IPS DF 6.9 (cell line): ENCODE results near the gene CCR4.
"Not testable (repeated sequence)": the region's sequence is repeated elsewhere in the genome, so short reads cannot be mapped to it uniquely, and the experiment has no call there.

Experiments
- DNase-seq: peaks from one replicate; pipeline ENCODE4 v3.0.0-alpha.2; 2013; ENCODE audit warnings: low read depth, low spot score
- H3K27ac ChIP-seq: one replicate; pipeline ENCODE4 v1.5.1; 2013; ENCODE audit warnings: low read length, control low read depth
- H3K27me3 ChIP-seq: 2 replicates; pipeline ENCODE4 v1.6.1; 2013; ENCODE audit warnings: mild to moderate bottlenecking, low read length; ENCODE audit not compliant: control insufficient read depth, insufficient read depth
- H3K36me3 ChIP-seq: 2 replicates; pipeline ENCODE4 v1.6.1; 2013; ENCODE audit warnings: low read length; ENCODE audit not compliant: control insufficient read depth, insufficient read depth
- H3K4me1 ChIP-seq: 2 replicates; pipeline ENCODE4 v1.6.1; 2013; ENCODE audit warnings: low read length; ENCODE audit not compliant: control insufficient read depth, insufficient read depth
- H3K4me3 ChIP-seq: 2 replicates; pipeline ENCODE4 v1.5.1; 2013; ENCODE audit warnings: mild to moderate bottlenecking, low read length
- H3K9me3 ChIP-seq: 2 replicates; pipeline ENCODE4 v1.6.1; 2013; ENCODE audit warnings: low read length, inconsistent platforms; ENCODE audit not compliant: control insufficient read depth, insufficient read depth
- WGBS: extraction: QIAGEN DNeasy Blood & Tissue Kit; methylation state at CpG from one replicate; pipeline ENCODE4 v1.1.7; 2013; ENCODE audit warnings: mixed read lengths, missing lambda C conversion rate; ENCODE audit not compliant: insufficient read length, insufficient coverage; 5-methylcytosine and 5-hydroxymethylcytosine counted together

The CCR4 gene

GRCh38 chr3:32983124-32983523, 31.7 kb downstream of the CCR4 start:
- H3K4me3 ChIP-seq = no peak overlapping the region
- H3K27me3 ChIP-seq = no peaks in the 10 kb centered on the region
- no peaks in the 10 kb centered on the region for H3K4me1 ChIP-seq
- H3K36me3 ChIP-seq = no peaks in the 10 kb centered on the region
- no peaks in the 10 kb centered on the region for H3K9me3 ChIP-seq
- H3K27ac ChIP-seq = no peak overlapping the region
- DNase-seq = no peak

DNA sequence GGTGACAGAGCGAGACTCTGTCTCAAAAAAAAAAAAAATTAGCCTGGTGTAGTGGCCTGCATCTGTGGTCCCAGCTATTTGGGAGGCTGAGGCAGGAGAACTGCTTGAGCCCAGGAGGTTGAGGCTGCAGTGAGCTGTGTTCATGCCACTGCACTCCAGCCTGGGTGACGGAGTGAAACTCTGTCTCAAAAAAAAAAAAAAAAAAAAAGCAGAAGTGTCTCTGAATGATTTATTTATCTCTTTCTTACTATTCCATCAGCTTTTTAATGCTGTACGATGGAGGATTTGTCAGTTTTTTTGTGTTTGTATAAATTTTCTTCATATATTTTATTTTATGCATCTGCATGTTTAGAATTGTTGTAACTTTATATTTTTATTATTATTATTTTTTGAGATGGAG, 33.5 kb downstream of the CCR4 start:
- H3K36me3 ChIP-seq, DNase-seq, H3K4me3 ChIP-seq, H3K27me3 ChIP-seq, H3K9me3 ChIP-seq, H3K4me1 ChIP-seq, H3K27ac ChIP-seq: not testable (repeated sequence)
- no CpG with 5 or more reads among the region's 3 CpGs for WGBS

DNA sequence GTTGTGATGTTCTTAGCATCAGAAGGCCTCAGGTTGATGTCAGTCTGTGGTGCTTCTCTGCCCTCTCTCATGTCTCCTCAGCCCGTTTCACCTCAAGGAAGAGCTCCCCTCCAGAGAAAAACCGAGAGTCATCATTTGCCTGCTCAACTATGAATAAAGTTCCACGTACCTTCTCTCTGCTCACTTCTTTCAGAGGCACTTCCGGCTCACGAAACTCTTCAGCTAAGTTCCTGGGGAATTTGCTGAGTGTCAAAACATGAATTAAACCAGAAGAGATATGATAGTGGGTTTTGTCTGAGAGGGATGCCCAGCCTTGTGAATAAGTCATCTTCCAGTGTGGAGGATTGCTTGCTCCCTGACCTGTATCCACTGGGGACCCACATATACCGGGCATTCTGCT, 37.7 kb downstream of the CCR4 start:
- no peaks in the 10 kb centered on the region for H3K27me3 ChIP-seq
- no peak overlapping the region for H3K4me3 ChIP-seq
- H3K4me1 ChIP-seq = no peaks in the 10 kb centered on the region
- H3K9me3 ChIP-seq = no peaks in the 10 kb centered on the region
- H3K27ac ChIP-seq = no peak overlapping the region
- H3K36me3 ChIP-seq = no peaks in the 10 kb centered on the region
- WGBS = no CpG with 5 or more reads among the region's 6 CpGs
- no peak for DNase-seq

GRCh38 chr3:32990116-32990515, 38.7 kb downstream of the CCR4 start:
- H3K27me3 ChIP-seq = no peaks in the 10 kb centered on the region
- H3K9me3 ChIP-seq = no peaks in the 10 kb centered on the region
- no peak overlapping the region for H3K4me3 ChIP-seq
- no peaks in the 10 kb centered on the region for H3K36me3 ChIP-seq
- no peak for DNase-seq
- WGBS = no CpG with 5 or more reads among the region's 2 CpGs
- H3K27ac ChIP-seq = no peak overlapping the region
- no peaks in the 10 kb centered on the region for H3K4me1 ChIP-seq

GRCh38 chr3:32991781-32992180, 40.3 kb downstream of the CCR4 start:
- no peaks in the 10 kb centered on the region for H3K36me3 ChIP-seq
- no peak for DNase-seq
- H3K4me3 ChIP-seq = no peak overlapping the region
- no CpG with 5 or more reads among the region's 7 CpGs for WGBS
- H3K4me1 ChIP-seq = no peaks in the 10 kb centered on the region
- no peaks in the 10 kb centered on the region for H3K27me3 ChIP-seq
- H3K27ac ChIP-seq = no peak overlapping the region
- H3K9me3 ChIP-seq = no peaks in the 10 kb centered on the region

- Histone ChIP-seq H3K4me1 (no peaks in the 10 kb centered on the region), H3K4me3 (no peak overlapping the region), H3K9me3 (no peaks in the 10 kb centered on the region), H3K27ac (no peak overlapping the region), H3K36me3 (no peaks in the 10 kb centered on the region), H3K27me3 (no peaks in the 10 kb centered on the region)
- DNase-seq = no peak
- no CpG with 5 or more reads among the region's 3 CpGs for WGBS
Observed at GRCh38 chr3:32992310-32992686, 40.9 kb downstream of the CCR4 start.

GRCh38 chr3:32994045-32994444, 42.6 kb downstream of the CCR4 start:
- H3K36me3 ChIP-seq = no peaks in the 10 kb centered on the region
- H3K4me3 ChIP-seq = no peak overlapping the region
- no peak overlapping the region for H3K27ac ChIP-seq
- H3K9me3 ChIP-seq = no peaks in the 10 kb centered on the region
- no peaks in the 10 kb centered on the region for H3K27me3 ChIP-seq
- WGBS = no CpG with 5 or more reads among the region's 5 CpGs
- no peaks in the 10 kb centered on the region for H3K4me1 ChIP-seq
- no peak for DNase-seq

- no peaks in the 10 kb centered on the region for H3K4me1 ChIP-seq
- no peak overlapping the region for H3K4me3 ChIP-seq
- no peak overlapping the region for H3K27ac ChIP-seq
- H3K27me3 ChIP-seq = no peaks in the 10 kb centered on the region
- WGBS = no CpG with 5 or more reads among the region's 4 CpGs
- H3K9me3 ChIP-seq = no peaks in the 10 kb centered on the region
- H3K36me3 ChIP-seq = no peaks in the 10 kb centered on the region
- no peak for DNase-seq
Observed at GRCh38 chr3:32995098-32995497, 43.7 kb downstream of the CCR4 start.

DNA sequence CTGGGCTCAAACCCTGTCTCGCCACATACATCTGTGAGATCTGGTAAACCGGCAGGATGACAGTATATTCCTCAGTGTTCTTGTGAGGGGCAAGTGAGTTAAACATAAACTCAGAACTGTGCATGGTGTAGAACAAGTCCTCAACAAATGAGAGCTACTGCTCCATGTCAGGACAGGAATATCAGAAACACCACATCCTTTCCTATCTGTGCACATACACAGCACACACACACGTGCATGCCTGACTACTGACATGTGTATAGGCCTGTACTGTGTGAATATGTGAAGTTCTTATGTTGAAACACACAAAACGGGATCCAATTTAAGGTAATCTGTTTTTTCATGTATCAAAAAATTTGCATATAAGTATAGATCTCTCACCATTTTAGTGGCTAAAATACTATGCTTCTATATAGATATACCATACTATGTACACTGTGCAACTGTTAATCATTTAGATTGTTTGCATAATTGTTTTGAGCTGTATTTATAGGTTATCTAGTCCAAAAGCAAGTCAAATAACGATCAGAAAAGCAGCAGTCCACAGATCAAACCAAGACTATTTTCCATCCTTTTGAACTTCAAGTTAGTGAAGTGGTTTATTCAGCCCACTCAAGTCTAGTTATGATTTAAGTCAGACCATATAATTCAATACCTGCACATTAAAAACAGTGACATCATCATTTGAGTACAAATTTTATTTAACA, 44.8 kb downstream of the CCR4 start:
- Histone ChIP-seq H3K4me3 (no peak overlapping the region), H3K27ac (no peak overlapping the region), H3K27me3 (no peaks in the 10 kb centered on the region), H3K9me3 (no peaks in the 10 kb centered on the region), H3K36me3 (no peaks in the 10 kb centered on the region), H3K4me1 (no peaks in the 10 kb centered on the region)
- no CpG with 5 or more reads among the region's 5 CpGs for WGBS
- no peak for DNase-seq

DNA sequence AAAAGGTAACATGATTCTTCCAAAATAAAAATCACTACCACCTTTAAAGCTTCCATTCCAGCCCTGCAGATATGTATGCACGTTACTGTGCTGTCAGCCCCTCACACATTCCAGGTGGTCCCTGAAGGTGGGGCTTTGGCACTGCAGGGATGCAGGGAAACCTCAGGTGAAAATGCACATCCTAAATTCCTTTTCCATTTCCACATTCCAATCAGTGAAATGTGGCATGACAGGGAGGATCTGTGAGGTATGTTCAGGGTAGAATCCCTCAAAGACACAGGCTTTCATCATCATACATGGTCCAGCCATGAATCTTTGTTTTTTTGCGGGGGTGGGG, 45.3 kb downstream of the CCR4 start:
- Histone ChIP-seq H3K9me3 (no peaks in the 10 kb centered on the region), H3K27me3 (no peaks in the 10 kb centered on the region), H3K27ac (no peak overlapping the region), H3K4me3 (no peak overlapping the region), H3K36me3 (no peaks in the 10 kb centered on the region), H3K4me1 (no peaks in the 10 kb centered on the region)
- no peak for DNase-seq
- no CpG with 5 or more reads among the region's 2 CpGs for WGBS

GRCh38 chr3:32998631-32999451, 47.4 kb downstream of the CCR4 start:
- Histone ChIP-seq H3K4me1 (no peaks in the 10 kb centered on the region), H3K27me3 (no peaks in the 10 kb centered on the region), H3K4me3 (no peak overlapping the region), H3K36me3 (no peaks in the 10 kb centered on the region), H3K27ac (no peak overlapping the region), H3K9me3 (no peaks in the 10 kb centered on the region)
- no CpG with 5 or more reads among the region's 10 CpGs for WGBS
- no peak for DNase-seq
